ENCODE measurements around the gene MAP3K12.

DNA sequence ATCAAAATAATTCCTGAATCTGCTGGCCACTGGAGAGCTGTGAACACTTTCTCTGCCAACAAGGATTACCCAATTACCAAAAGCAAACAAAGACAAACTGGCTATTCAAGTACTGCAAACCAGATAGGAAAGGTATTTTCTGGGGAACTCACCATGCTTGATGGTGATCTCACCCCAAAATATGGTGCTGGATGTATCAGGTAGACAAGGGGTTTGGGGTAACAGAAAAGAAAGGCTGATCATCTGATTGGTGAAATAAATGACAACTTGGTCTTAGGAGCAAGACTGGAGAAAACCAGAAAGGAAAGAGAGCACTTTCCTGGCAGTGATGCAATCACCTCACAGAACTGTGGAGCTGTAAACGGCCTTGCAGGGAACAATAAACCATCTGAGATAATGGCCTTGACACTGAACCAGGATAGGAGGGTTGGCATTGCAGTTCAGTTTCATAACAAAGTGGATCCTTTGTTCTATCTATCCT lies 39.0 kb upstream of the MAP3K12 start:
- TF ChIP-seq, protein P1, sequence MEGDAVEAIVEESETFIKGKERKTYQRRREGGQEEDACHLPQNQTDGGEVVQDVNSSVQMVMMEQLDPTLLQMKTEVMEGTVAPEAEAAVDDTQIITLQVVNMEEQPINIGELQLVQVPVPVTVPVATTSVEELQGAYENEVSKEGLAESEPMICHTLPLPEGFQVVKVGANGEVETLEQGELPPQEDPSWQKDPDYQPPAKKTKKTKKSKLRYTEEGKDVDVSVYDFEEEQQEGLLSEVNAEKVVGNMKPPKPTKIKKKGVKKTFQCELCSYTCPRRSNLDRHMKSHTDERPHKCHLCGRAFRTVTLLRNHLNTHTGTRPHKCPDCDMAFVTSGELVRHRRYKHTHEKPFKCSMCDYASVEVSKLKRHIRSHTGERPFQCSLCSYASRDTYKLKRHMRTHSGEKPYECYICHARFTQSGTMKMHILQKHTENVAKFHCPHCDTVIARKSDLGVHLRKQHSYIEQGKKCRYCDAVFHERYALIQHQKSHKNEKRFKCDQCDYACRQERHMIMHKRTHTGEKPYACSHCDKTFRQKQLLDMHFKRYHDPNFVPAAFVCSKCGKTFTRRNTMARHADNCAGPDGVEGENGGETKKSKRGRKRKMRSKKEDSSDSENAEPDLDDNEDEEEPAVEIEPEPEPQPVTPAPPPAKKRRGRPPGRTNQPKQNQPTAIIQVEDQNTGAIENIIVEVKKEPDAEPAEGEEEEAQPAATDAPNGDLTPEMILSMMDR (IDR thresholded peaks at IDR 0.05; ENCODE audit: insufficient read depth, low read depth, low read length), result no peak
- no peak for TF ChIP-seq EZH2 (IDR thresholded peaks at IDR 0.05; ENCODE audit: insufficient read depth, low read length)
